K562 (cell line): Measurements from ENCODE around the gene COQ2. TPM values are rescaled to one million over a fixed set of nuclear protein-coding genes. Genes with fewer than 3 reads are reported as not detected.

ENCODE experiments used
- ATAC-seq: fragments of 200-7000 bp; cut with Tn5 transposase; 3 replicates; pipeline ENCODE4 v1.9.1; 2020; ENCODE audit warnings: moderate library complexity
- BruUV-seq: library from RNA; stranded (reverse); fragments of 400-500 nt; replicated peaks from 2 replicates; lab custom pipeline; 2021; lab: Mats Ljungman, UMichigan
- CTCF ChIA-PET: fragments of 300-600 bp; formaldehyde crosslinking; extraction: SDS; loops from one replicate; lab custom pipeline; 2021; ENCODE audit warnings: low intra/inter-chr PET ratio; lab: Yijun Ruan, JAX
- POLR2A ChIA-PET: fragments of 300-600, 350-650 bp; sonication (Branson Sonifier 250); formaldehyde crosslinking; extraction: SDS; loops from one replicate; lab custom pipeline; 2021; ENCODE audit warnings: antibody characterized with exemption, inconsistent platforms; lab: Yijun Ruan, JAX
- DNase-seq, 4 experiments: peaks; one replicate each; pipeline versions ENCODE4 v3.0.0 to v3.0.0-alpha.2; 2011 to 2018; ENCODE audit warnings: low spot score in 3 of 4, mixed read lengths in 3 of 4; ENCODE audit errors: extremely low read depth in 1 of 4
- FAIRE-seq: peaks from 2 replicates; lab custom pipeline; 2011; peaks lifted over from hg19 to GRCh38; lab: Jason Lieb, UNC
- H2AFZ ChIP-seq: 2 replicates; pipeline ENCODE4 v1.6.0; 2011; ENCODE audit warnings: low read depth, low read length, control low read depth, inconsistent platforms
- H3K27ac ChIP-seq: fragments of 200-600 bp; 3 replicates; pipeline ENCODE4 v1.8.0; 2011; ENCODE audit warnings: low read depth, mild to moderate bottlenecking, control low read depth, inconsistent platforms, low read length, moderate library complexity, mixed read lengths; ENCODE audit errors: extremely low read depth
- H3K27me3 ChIP-seq, 2 experiments: fragments of 300-600 bp in 1 of 2; 2 replicates in 1 of 2; 3 replicates in 1 of 2; pipeline versions ENCODE4 v1.6.0 to v1.8.0; 2011; ENCODE audit warnings: inconsistent platforms in 2 of 2, low read length in 2 of 2, mild to moderate bottlenecking in 1 of 2, mixed read lengths in 1 of 2, moderate library complexity in 1 of 2; ENCODE audit not compliant: control insufficient read depth in 2 of 2, insufficient read depth in 2 of 2
- H3K36me3 ChIP-seq: fragments of 300-600 bp; 3 replicates; pipeline ENCODE4 v1.8.0; 2011; ENCODE audit warnings: mild to moderate bottlenecking, low read length, inconsistent platforms; ENCODE audit not compliant: control insufficient read depth, insufficient read depth
- H3K4me1 ChIP-seq, 2 experiments: fragments of 200-600 bp in 1 of 2; replicated peaks in 1 of 2; 2 replicates in 1 of 2; 3 replicates in 1 of 2; pipeline versions ENCODE4 v1.5.1 to v1.8.0; 2011; ENCODE audit warnings: inconsistent platforms in 2 of 2, low read length in 2 of 2, mild to moderate bottlenecking in 1 of 2, mixed read lengths in 1 of 2, moderate library complexity in 1 of 2; ENCODE audit not compliant: control insufficient read depth in 2 of 2, insufficient read depth in 2 of 2
- H3K4me2 ChIP-seq: 2 replicates; pipeline ENCODE4 v1.6.1; 2011; ENCODE audit warnings: low read length, control low read depth, inconsistent platforms, mixed read lengths; ENCODE audit not compliant: insufficient read depth
- H3K4me3 ChIP-seq: fragments of 200-600 bp; sonication (generic), shearing (Covaris generic); 2 replicates; pipeline ENCODE4 v1.5.1; 2016; ENCODE audit warnings: control low read depth, inconsistent platforms
- H3K79me2 ChIP-seq: fragments of 200-600 bp; 3 replicates; pipeline ENCODE4 v1.8.0; 2011; ENCODE audit warnings: low read length, inconsistent platforms; ENCODE audit not compliant: control insufficient read depth, insufficient read depth
- H3K9ac ChIP-seq, 2 experiments: 2 replicates each; pipeline versions ENCODE4 v1.6.0 to v1.6.1; 2011; ENCODE audit warnings: low read depth in 2 of 2, low read length in 2 of 2, control low read depth in 1 of 2, inconsistent platforms in 1 of 2, mild to moderate bottlenecking in 1 of 2, mixed read lengths in 1 of 2; ENCODE audit not compliant: insufficient read depth in 1 of 2
- H3K9me1 ChIP-seq: one replicate; pipeline ENCODE4 v1.6.0; 2011; ENCODE audit warnings: inconsistent platforms, mild to moderate bottlenecking, low read length, moderate library complexity; ENCODE audit not compliant: control insufficient read depth, insufficient read depth
- H3K9me3 ChIP-seq: replicated peaks from 2 replicates; pipeline ENCODE4 v1.5.1; 2011; ENCODE audit warnings: low read depth, low read length, inconsistent platforms; ENCODE audit not compliant: control insufficient read depth, insufficient read depth
- H4K20me1 ChIP-seq: replicated peaks from 2 replicates; pipeline ENCODE4 v1.6.1; 2011; ENCODE audit warnings: low read length, inconsistent platforms, mixed read lengths; ENCODE audit not compliant: control insufficient read depth, insufficient read depth
- HEY1 ChIP-seq: fragments of 250-450 bp; sonication (Bioruptor Pico); IDR thresholded peaks from 2 replicates; pipeline ENCODE4 v1.5.0; 2020; ENCODE audit warnings: mild to moderate bottlenecking, moderate library complexity, borderline replicate concordance
- LCOR ChIP-seq: sonication (generic); formaldehyde crosslinking; IDR thresholded peaks from 2 replicates; pipeline ENCODE4 v1.8.0; 2022; ENCODE audit warnings: mild to moderate bottlenecking, missing genetic modification reagents
- NCOA1 ChIP-seq: fragments of 450-650 bp; IDR thresholded peaks from 2 replicates; pipeline ENCODE4 v1.6.1; 2016; ENCODE audit warnings: low read depth
- PTTG1 ChIP-seq: fragments of 450-650 bp; IDR thresholded peaks from 2 replicates; pipeline ENCODE4 v1.6.1; 2016; ENCODE audit warnings: low read depth, mild to moderate bottlenecking, missing genetic modification characterization, missing compliant biosample characterization
- RBM15 ChIP-seq: fragments of 200-400 bp; formaldehyde crosslinking; IDR thresholded peaks from 2 replicates; pipeline ENCODE4 v1.6.1; 2018; ENCODE audit warnings: mild to moderate bottlenecking, low read length, moderate library complexity; ENCODE audit not compliant: insufficient read depth
- SAP30 ChIP-seq: fragments of 200-600 bp; sonication (generic); IDR thresholded peaks from 2 replicates; pipeline ENCODE4 v1.6.1; 2012; ENCODE audit warnings: borderline replicate concordance, low read depth, mild to moderate bottlenecking, moderate library complexity, low read length, control low read depth, inconsistent platforms; ENCODE audit not compliant: insufficient read depth, poor library complexity, severe bottlenecking
- SP2 ChIP-seq: IDR thresholded peaks from 2 replicates; pipeline ENCODE4 v1.6.1; 2011; ENCODE audit warnings: mild to moderate bottlenecking, low read depth, low read length, moderate library complexity; ENCODE audit not compliant: poor library complexity, severe bottlenecking; ENCODE audit errors: extremely low read depth
- TARDBP ChIP-seq: fragments of 450-650 bp; IDR thresholded peaks from 2 replicates; pipeline ENCODE4 v1.6.1; 2016
- TBP ChIP-seq: optimal IDR thresholded peaks from 2 replicates; pipeline ENCODE3; 2011; ENCODE audit warnings: low read depth, low read length, improper control_type of control experiment
- ZFP36 ChIP-seq: fragments of 150-350 bp; IDR thresholded peaks from 2 replicates; pipeline ENCODE4 v1.6.1; 2018; ENCODE audit warnings: low read length, low read depth; ENCODE audit not compliant: partially characterized antibody
- ZNF707 ChIP-seq: fragments of 250-450 bp; sonication (Bioruptor Pico); conservative IDR thresholded peaks from 2 replicates; pipeline ENCODE4 v1.8.0; 2022; ENCODE audit warnings: inconsistent platforms, mild to moderate bottlenecking, moderate library complexity
- WGBS: fragments of 100-300 bp; shearing (Covaris generic); methylation state at CpG from one replicate; pipeline ENCODE4 v1.1.6; 2016; ENCODE audit warnings: low coverage, mixed read lengths; ENCODE audit not compliant: insufficient coverage; ENCODE audit errors: missing lambda C conversion rate; 5-methylcytosine and 5-hydroxymethylcytosine counted together
- in situ Hi-C: fragments of 300-500 bp; cut with MboI; formaldehyde crosslinking; loops from 4 replicates; pipeline ENCODE4 v1.15.0; 2018; ENCODE audit warnings: inconsistent platforms, mixed read lengths
- intact Hi-C: fragments of 100-400 bp; cut with micrococcal nuclease; formaldehyde crosslinking; loops from 2 replicates; pipeline ENCODE4 v1.14.2; 2022
- polyA plus RNA-seq, 8 experiments: library from polyadenylated mRNA; depleted of rRNA in 4 of 8; stranded (reverse) in 5 of 8; unstranded in 3 of 8; fragments of >200 nt; fragmentation: Nextera tagmentation in 2 of 8; fragmentation: Illumina TruSeq in 1 of 8; extraction: Ambion mirVana in 2 of 8; extraction: Trizol in 1 of 8; gene quantifications; 2 replicates each; pipeline versions ENCODE4 v1.2.1 to v1.2.3, GENCODE V29; 2011 to 2014; ENCODE audit warnings: inconsistent platforms in 1 of 8, missing spikeins in 1 of 8
- total RNA-seq, 7 experiments: library from RNA; depleted of rRNA in 6 of 7; stranded (reverse); fragments of >200 nt in 6 of 7; fragmentation: Illumina TruSeq in 2 of 7; extraction: Trizol in 2 of 7; gene quantifications; 2 replicates each; pipeline versions ENCODE4 v1.2.1 to v1.2.3, GENCODE V29; 2011 to 2021; ENCODE audit warnings: low replicate concordance in 1 of 7
- TF ChIP-seq, protein P1 (sequence below): conservative IDR thresholded peaks from 2 replicates; pipeline ENCODE4 v1.6.1; 2011; ENCODE audit warnings: low read depth, mild to moderate bottlenecking, low read length; ENCODE audit not compliant: control insufficient read depth
- TF ChIP-seq, protein P2 (sequence below): fragments of 450-650 bp; formaldehyde crosslinking; IDR thresholded peaks from 2 replicates; pipeline ENCODE4 v1.4.0; 2020; ENCODE audit warnings: mild to moderate bottlenecking, moderate library complexity
- TF ChIP-seq, protein P3 (sequence below): fragments of 450-650 bp; formaldehyde crosslinking; IDR thresholded peaks from 2 replicates; pipeline ENCODE4 v1.4.0; 2020; ENCODE audit warnings: mild to moderate bottlenecking, moderate library complexity
- TF ChIP-seq, protein P4 (sequence below): fragments of 450-650 bp; IDR thresholded peaks from one replicate; pipeline ENCODE4 v1.6.1; 2018; ENCODE audit warnings: mild to moderate bottlenecking, moderate library complexity; ENCODE audit not compliant: partially characterized antibody

Gene COQ2
- total and polyA plus RNA-seq, 9 of the 15 experiments (the other 6 are each of a cell fraction or from before 2014, with no cell fraction given) = 1.9 to 13.5 (median 11.8) TPM

DNA sequence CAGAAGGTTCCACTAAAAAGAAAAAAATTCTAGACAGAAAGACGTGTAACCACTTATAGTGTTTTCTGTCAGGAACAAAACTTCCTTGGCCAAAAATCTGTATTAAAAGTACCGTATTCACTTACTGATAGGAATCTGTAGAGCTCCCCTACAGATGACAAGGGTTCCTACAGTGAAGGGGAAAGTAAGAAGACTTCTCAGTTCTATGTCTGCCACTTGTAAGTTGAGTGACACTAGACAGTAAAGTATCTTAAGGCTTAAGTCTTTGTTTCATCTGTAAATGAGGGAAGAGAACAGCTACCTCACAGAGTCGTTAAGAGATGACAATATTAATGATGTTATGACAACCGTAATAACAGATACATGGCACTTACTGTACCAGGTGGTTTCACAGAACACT, 3.3 kb downstream of the COQ2 start:
- TF ChIP-seq SAP30 (no peak), TBP (no peak), ZNF707 (no peak), ZFP36 (no peak), RBM15 (no peak), HEY1 (CRISPR knock-in tag) (no peak), SP2 (no peak), NCOA1 (no peak), LCOR (CRISPR knock-in tag) (no peak), TARDBP (no peak), PTTG1 (tag) (no peak)
- TF ChIP-seq, protein P1, sequence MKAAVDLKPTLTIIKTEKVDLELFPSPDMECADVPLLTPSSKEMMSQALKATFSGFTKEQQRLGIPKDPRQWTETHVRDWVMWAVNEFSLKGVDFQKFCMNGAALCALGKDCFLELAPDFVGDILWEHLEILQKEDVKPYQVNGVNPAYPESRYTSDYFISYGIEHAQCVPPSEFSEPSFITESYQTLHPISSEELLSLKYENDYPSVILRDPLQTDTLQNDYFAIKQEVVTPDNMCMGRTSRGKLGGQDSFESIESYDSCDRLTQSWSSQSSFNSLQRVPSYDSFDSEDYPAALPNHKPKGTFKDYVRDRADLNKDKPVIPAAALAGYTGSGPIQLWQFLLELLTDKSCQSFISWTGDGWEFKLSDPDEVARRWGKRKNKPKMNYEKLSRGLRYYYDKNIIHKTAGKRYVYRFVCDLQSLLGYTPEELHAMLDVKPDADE = no peak
- TF ChIP-seq, protein P2, sequence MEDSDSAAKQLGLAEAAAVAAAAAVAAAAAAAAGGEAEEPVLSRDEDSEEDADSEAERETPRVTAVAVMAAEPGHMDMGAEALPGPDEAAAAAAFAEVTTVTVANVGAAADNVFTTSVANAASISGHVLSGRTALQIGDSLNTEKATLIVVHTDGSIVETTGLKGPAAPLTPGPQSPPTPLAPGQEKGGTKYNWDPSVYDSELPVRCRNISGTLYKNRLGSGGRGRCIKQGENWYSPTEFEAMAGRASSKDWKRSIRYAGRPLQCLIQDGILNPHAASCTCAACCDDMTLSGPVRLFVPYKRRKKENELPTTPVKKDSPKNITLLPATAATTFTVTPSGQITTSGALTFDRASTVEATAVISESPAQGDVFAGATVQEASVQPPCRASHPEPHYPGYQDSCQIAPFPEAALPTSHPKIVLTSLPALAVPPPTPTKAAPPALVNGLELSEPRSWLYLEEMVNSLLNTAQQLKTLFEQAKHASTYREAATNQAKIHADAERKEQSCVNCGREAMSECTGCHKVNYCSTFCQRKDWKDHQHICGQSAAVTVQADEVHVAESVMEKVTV = no peak
- TF ChIP-seq, protein P3, sequence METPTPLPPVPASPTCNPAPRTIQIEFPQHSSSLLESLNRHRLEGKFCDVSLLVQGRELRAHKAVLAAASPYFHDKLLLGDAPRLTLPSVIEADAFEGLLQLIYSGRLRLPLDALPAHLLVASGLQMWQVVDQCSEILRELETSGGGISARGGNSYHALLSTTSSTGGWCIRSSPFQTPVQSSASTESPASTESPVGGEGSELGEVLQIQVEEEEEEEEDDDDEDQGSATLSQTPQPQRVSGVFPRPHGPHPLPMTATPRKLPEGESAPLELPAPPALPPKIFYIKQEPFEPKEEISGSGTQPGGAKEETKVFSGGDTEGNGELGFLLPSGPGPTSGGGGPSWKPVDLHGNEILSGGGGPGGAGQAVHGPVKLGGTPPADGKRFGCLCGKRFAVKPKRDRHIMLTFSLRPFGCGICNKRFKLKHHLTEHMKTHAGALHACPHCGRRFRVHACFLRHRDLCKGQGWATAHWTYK (CRISPR knock-in tag) = no peak
- TF ChIP-seq, protein P4, sequence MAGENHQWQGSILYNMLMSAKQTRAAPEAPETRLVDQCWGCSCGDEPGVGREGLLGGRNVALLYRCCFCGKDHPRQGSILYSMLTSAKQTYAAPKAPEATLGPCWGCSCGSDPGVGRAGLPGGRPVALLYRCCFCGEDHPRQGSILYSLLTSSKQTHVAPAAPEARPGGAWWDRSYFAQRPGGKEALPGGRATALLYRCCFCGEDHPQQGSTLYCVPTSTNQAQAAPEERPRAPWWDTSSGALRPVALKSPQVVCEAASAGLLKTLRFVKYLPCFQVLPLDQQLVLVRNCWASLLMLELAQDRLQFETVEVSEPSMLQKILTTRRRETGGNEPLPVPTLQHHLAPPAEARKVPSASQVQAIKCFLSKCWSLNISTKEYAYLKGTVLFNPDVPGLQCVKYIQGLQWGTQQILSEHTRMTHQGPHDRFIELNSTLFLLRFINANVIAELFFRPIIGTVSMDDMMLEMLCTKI = no peak
- H2AFZ ChIP-seq = 0 out of 2 replicates have a peak overlapping the region, but pooled peaks have one; percentile 18
- H3K9ac ChIP-seq = no peak overlapping the region; a peak in 1 of 4 replicates
- FAIRE-seq (no peak), DNase-seq (no peak), ATAC-seq (no peak)
- H3K79me2 ChIP-seq = peaks cover 9% of the 10 kb centered on the region; the same call in 1 of the 3 replicates
- no peaks in the 10 kb centered on the region for H4K20me1 ChIP-seq
- no peaks in the 10 kb centered on the region for H3K9me1 ChIP-seq
- BruUV-seq = no TSS peak
- H3K36me3 ChIP-seq = peaks cover 9% of the 10 kb centered on the region
- intact Hi-C loops (loop anchor here (5.0 kb wide), 1 partner anchor 379 kb away; the partner anchor contains the start of gene THAP9), in situ Hi-C loops (no loop called here)
- H3K27me3 ChIP-seq = no peaks in the 10 kb centered on the region
- 30% methylated on average over 4 of the region's 4 CpGs for WGBS
- H3K4me3 ChIP-seq = no peak overlapping the region
- H3K4me1 ChIP-seq = peaks cover 5 to 15% of the 10 kb centered on the region in 2 experiments; a peak in 4 of 5 replicates
- H3K4me2 ChIP-seq = no peak overlapping the region
- ChIA-PET POLR2A (no interaction called here), CTCF (interaction anchor here (0.6 kb wide), 2 partner anchors 662 to 853 kb away, joined by 3 read pairs; no protein-coding TSS in a partner anchor)
- no peaks in the 10 kb centered on the region for H3K9me3 ChIP-seq
- H3K27ac ChIP-seq = no peak overlapping the region
